HEK293T (cell line): Measurements from ENCODE around the gene PSIP1.

ENCODE experiments used
- CTCF ChIA-PET: fragments of 350-600 bp; formaldehyde crosslinking; extraction: SDS; loops from one replicate; lab custom pipeline; 2021; ENCODE audit warnings: antibody characterized with exemption, inconsistent platforms; lab: Yijun Ruan, JAX
- POLR2A ChIA-PET: fragments of 350-600 bp; formaldehyde crosslinking; extraction: SDS; loops from one replicate; lab custom pipeline; 2020; ENCODE audit warnings: antibody characterized with exemption, inconsistent platforms; lab: Yijun Ruan, JAX
- DNase-seq: peaks from one replicate; pipeline ENCODE4 v3.0.0; 2012; ENCODE audit warnings: mixed read lengths; ENCODE audit errors: extremely low spot score
- ARNT ChIP-seq: fragments of 450-650 bp; IDR thresholded peaks from 2 replicates; pipeline ENCODE4 v1.6.1; 2017; ENCODE audit warnings: mild to moderate bottlenecking
- BHLHE40 ChIP-seq: fragments of 450-650 bp; IDR thresholded peaks from 2 replicates; pipeline ENCODE4 v1.6.1; 2016; ENCODE audit warnings: mild to moderate bottlenecking, moderate library complexity, borderline replicate concordance
- CTBP1 ChIP-seq: fragments of 450-650 bp; IDR thresholded peaks from 2 replicates; pipeline ENCODE4 v1.6.1; 2016; ENCODE audit warnings: borderline replicate concordance
- ELF4 ChIP-seq: fragments of 450-650 bp; IDR thresholded peaks from 2 replicates; pipeline ENCODE4 v1.6.1; 2017; ENCODE audit warnings: antibody characterized with exemption
- FOXA1 ChIP-seq: fragments of 450-650 bp; IDR thresholded peaks from 2 replicates; pipeline ENCODE4 v1.6.1; 2016; ENCODE audit warnings: mild to moderate bottlenecking
- FOXK2 ChIP-seq: fragments of 450-650 bp; IDR thresholded peaks from 2 replicates; pipeline ENCODE4 v1.6.1; 2016; ENCODE audit warnings: mild to moderate bottlenecking
- FOXM1 ChIP-seq: fragments of 450-650 bp; IDR thresholded peaks from 2 replicates; pipeline ENCODE4 v1.6.1; 2017; ENCODE audit warnings: mild to moderate bottlenecking, borderline replicate concordance
- HDGF ChIP-seq: fragments of 450-650 bp; IDR thresholded peaks from 2 replicates; pipeline ENCODE4 v1.6.1; 2017; ENCODE audit warnings: antibody characterized with exemption, borderline replicate concordance
- L3MBTL2 ChIP-seq: fragments of 450-650 bp; conservative IDR thresholded peaks from 2 replicates; pipeline ENCODE4 v1.6.1; 2016; ENCODE audit warnings: mild to moderate bottlenecking
- LEF1 ChIP-seq: fragments of 450-650 bp; IDR thresholded peaks from 2 replicates; pipeline ENCODE4 v1.6.1; 2017; ENCODE audit warnings: mild to moderate bottlenecking, borderline replicate concordance
- NFRKB ChIP-seq: fragments of 450-650 bp; IDR thresholded peaks from 2 replicates; pipeline ENCODE4 v1.6.1; 2016; ENCODE audit warnings: mild to moderate bottlenecking, moderate library complexity
- PKNOX1 ChIP-seq: fragments of 450-650 bp; IDR thresholded peaks from 2 replicates; pipeline ENCODE4 v1.6.1; 2016
- SP1 ChIP-seq: fragments of 450-650 bp; IDR thresholded peaks from 2 replicates; pipeline ENCODE4 v1.6.1; 2017
- SUZ12 ChIP-seq: fragments of 450-650 bp; IDR thresholded peaks from 2 replicates; pipeline ENCODE4 v1.6.1; 2016; ENCODE audit warnings: mild to moderate bottlenecking
- TARDBP ChIP-seq: fragments of 450-650 bp; IDR thresholded peaks from 2 replicates; pipeline ENCODE4 v1.6.1; 2016
- ZNF384 ChIP-seq: fragments of 450-650 bp; IDR thresholded peaks from 2 replicates; pipeline ENCODE4 v1.6.1; 2016

Gene PSIP1

GRCh38 chr9:15510789-15511575, at the start of gene PSIP1:
TSS of gene PSIP1 (minus strand) at chr9:15510970. CDS start at chr9:15510188, 782 bp downstream.
- DNase-seq, result peak; percentile 67
- TF ChIP-seq ELF4, result no peak
- TF ChIP-seq FOXM1, result peak; percentile 79
- TF ChIP-seq L3MBTL2, result peak; percentile 54; the same call in 1 of the 2 replicates
- peak; percentile 41; the same call in 1 of the 2 replicates for TF ChIP-seq PKNOX1
- peak; percentile 91 for TF ChIP-seq BHLHE40
- POLR2A ChIA-PET, result interaction anchor here (0.8 to 4.5 kb wide), 3 partner anchors 42 to 89 kb away, joined by 3 to 43 read pairs (median 3); partner anchors contain the start of gene CCDC171
- CTCF ChIA-PET, result interaction anchor here (0.7 kb wide), 1 partner anchor 233 kb away, joined by 3 read pairs; no protein-coding TSS in a partner anchor

GRCh38 chr9:15553528-15553898, 42.7 kb upstream of the PSIP1 start:
- DNase-seq, result no peak
- ChIA-PET POLR2A (interaction anchor here (1.0 to 2.3 kb wide), 8 partner anchors 9 to 53 kb away, joined by 3 to 43 read pairs (median 4); partner anchors contain the start of gene PSIP1), CTCF (no interaction called here)
- no peak for TF ChIP-seq SUZ12
- no peak for TF ChIP-seq PKNOX1
- TF ChIP-seq TARDBP, result no peak
- no peak for TF ChIP-seq FOXA1
- no peak for TF ChIP-seq SP1
- TF ChIP-seq LEF1, result no peak
- no peak for TF ChIP-seq ARNT
- TF ChIP-seq NFRKB, result no peak
- TF ChIP-seq ZNF384, result no peak
- no peak for TF ChIP-seq ELF4
- no peak for TF ChIP-seq FOXK2
- TF ChIP-seq L3MBTL2, result no peak
- no peak for TF ChIP-seq HDGF
- no peak for TF ChIP-seq FOXM1
- TF ChIP-seq CTBP1, result no peak
- TF ChIP-seq BHLHE40, result no peak

- ChIA-PET CTCF (interaction anchor here (0.8 to 1.1 kb wide), 3 partner anchors 53 to 70 kb away, joined by 5 to 9 read pairs (median 5); no protein-coding TSS in a partner anchor), POLR2A (interaction anchor here (0.7 to 2.3 kb wide), 13 partner anchors 8 to 131 kb away, joined by 3 to 43 read pairs (median 4); partner anchors contain the start of gene PSIP1)
- TF ChIP-seq HDGF (no peak), TARDBP (no peak), ELF4 (peak; percentile 21; the same call in 1 of the 2 replicates), CTBP1 (0 out of 2 replicates have a peak, but pooled peaks have one; percentile 27), L3MBTL2 (peak; percentile 65), FOXM1 (no peak), FOXA1 (no peak), NFRKB (no peak), ARNT (no peak), SUZ12 (no peak), PKNOX1 (no peak), BHLHE40 (no peak), LEF1 (no peak), FOXK2 (no peak), ZNF384 (no peak), SP1 (no peak)
- peak; percentile 89 for DNase-seq
Measured at GRCh38 chr9:15552636-15553527, 42.1 kb upstream of the PSIP1 start, which contains the start of gene CCDC171. TSS of gene CCDC171 (plus strand) at chr9:15553043. CDS start at chr9:15564089, 11,046 bp downstream.

GRCh38 chr9:15549611-15550010, 38.8 kb upstream of the PSIP1 start:
- no peak for DNase-seq
- TF ChIP-seq ARNT (no peak), PKNOX1 (no peak), CTBP1 (no peak), HDGF (no peak), LEF1 (no peak), ZNF384 (no peak), L3MBTL2 (no peak), NFRKB (no peak), FOXA1 (no peak), FOXK2 (no peak), TARDBP (no peak)
- ChIA-PET POLR2A (no interaction called here), CTCF (no interaction called here)
